ENCODE data around the gene LCE1B. TPM values are rescaled to one million over a fixed set of nuclear protein-coding genes. Genes with fewer than 3 reads are reported as not detected.

The LCE1B gene
- total RNA-seq, 1 donor from 2014 or later = not detected

- no peak for DNase-seq
These were observed 49.6 kb downstream of the LCE1B start for GRCh38 chr1:152861374-152861773.

Other genes starting within 250 kb of the LCE1B start
- not detected in 2 replicates for gene LCE3E, start 245.2 kb upstream of the LCE1B start, total RNA-seq
- gene LCE3D, start 231.5 kb upstream of the LCE1B start, total RNA-seq = not detected in 2 replicates
- gene LCE3C, start 211.7 kb upstream of the LCE1B start, total RNA-seq = not detected in 2 replicates
- not detected in 2 replicates for gene LCE3B, start 198.2 kb upstream of the LCE1B start, total RNA-seq
- not detected in 2 replicates for gene LCE3A, start 188.9 kb upstream of the LCE1B start, total RNA-seq
- not detected in 2 replicates for gene LCE2D, start 148.6 kb upstream of the LCE1B start, total RNA-seq
- gene LCE2C, start 136.7 kb upstream of the LCE1B start, total RNA-seq = not detected in 2 replicates
- gene LCE2B, start 125.8 kb upstream of the LCE1B start, total RNA-seq = not detected in 2 replicates
- not detected in 2 replicates for gene LCE2A, start 113.6 kb upstream of the LCE1B start, total RNA-seq
- not detected in 2 replicates for gene LCE4A, start 103.8 kb upstream of the LCE1B start, total RNA-seq
- not detected in 2 replicates for gene KPRP, start 53.9 kb upstream of the LCE1B start, total RNA-seq
- gene LCE1F, start 36.8 kb upstream of the LCE1B start, total RNA-seq = not detected in 2 replicates
- gene LCE1E, start 25.7 kb upstream of the LCE1B start, total RNA-seq = not detected in 2 replicates
- gene LCE1D, start 15.2 kb upstream of the LCE1B start, total RNA-seq = not detected in 2 replicates
- gene LCE1C, start 5.3 kb upstream of the LCE1B start, total RNA-seq = not detected in 2 replicates
- not detected in 2 replicates for gene LCE1A, start 15.5 kb downstream of the LCE1B start, total RNA-seq
- not detected in 2 replicates for gene LCE6A, start 30.9 kb downstream of the LCE1B start, total RNA-seq
- gene LCE7A, start 48.0 kb downstream of the LCE1B start, total RNA-seq = not detected in 2 replicates
- not detected in 2 replicates for gene SMCP, start 66.4 kb downstream of the LCE1B start, total RNA-seq
- gene IVL, start 96.6 kb downstream of the LCE1B start, total RNA-seq = not detected in 2 replicates
- gene SPRR5, start 135.2 kb downstream of the LCE1B start, total RNA-seq = not detected in 2 replicates
- not detected in 2 replicates for gene SPRR4, start 158.7 kb downstream of the LCE1B start, total RNA-seq
- gene SPRR1A, start 172.1 kb downstream of the LCE1B start, total RNA-seq = not detected in 2 replicates
- not detected in 2 replicates for gene SPRR3, start 189.8 kb downstream of the LCE1B start, total RNA-seq
- gene SPRR1B, start 219.2 kb downstream of the LCE1B start, total RNA-seq = not detected in 2 replicates
- gene SPRR2D, start 229.1 kb downstream of the LCE1B start, total RNA-seq = not detected in 2 replicates
- gene SPRR2A, start 245.5 kb downstream of the LCE1B start, total RNA-seq = not detected in 2 replicates